ENCODE measurements around the gene SPRTN. TPM values are rescaled to one million over a fixed set of nuclear protein-coding genes. Genes with fewer than 3 reads are reported as not detected.

SPRTN gene, protein sequence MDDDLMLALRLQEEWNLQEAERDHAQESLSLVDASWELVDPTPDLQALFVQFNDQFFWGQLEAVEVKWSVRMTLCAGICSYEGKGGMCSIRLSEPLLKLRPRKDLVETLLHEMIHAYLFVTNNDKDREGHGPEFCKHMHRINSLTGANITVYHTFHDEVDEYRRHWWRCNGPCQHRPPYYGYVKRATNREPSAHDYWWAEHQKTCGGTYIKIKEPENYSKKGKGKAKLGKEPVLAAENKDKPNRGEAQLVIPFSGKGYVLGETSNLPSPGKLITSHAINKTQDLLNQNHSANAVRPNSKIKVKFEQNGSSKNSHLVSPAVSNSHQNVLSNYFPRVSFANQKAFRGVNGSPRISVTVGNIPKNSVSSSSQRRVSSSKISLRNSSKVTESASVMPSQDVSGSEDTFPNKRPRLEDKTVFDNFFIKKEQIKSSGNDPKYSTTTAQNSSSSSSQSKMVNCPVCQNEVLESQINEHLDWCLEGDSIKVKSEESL
- total RNA-seq, result 9.4 and 12.8 TPM in 2 replicates

DNA sequence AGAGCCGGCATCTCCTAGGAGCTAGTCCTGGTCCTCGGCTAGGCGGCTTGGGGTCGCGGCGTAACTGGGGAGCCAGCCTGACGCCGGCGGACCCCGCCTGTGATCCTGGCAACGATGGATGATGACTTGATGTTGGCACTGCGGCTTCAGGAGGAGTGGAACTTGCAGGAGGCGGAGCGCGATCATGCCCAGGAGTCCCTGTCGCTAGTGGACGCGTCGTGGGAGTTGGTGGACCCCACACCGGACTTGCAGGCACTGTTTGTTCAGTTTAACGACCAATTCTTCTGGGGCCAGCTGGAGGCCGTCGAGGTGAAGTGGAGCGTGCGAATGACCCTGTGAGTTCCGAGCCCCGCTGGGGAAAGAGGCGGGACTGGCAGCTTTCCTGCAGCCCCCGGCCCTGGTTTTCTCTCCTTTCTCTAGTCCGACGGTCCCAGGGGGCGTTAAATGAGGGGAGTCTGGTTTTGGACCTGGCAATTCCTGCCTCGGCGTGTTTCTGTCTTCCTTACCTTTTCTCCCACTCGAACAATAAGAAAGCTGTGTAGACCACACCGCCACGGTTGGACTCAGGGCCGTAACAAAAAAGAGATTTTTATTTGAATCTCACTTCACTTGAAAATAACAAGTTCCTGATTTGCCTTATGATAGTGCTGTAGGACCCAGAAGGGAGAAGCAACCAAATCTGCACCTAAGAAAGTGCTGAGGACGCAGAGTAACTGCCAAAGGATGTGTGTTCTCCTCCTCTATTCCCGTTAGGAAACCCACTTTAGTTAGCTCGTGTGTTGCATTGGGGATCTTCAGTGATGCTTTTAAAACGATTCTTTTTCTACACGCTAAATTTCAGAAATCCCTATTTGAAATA is at the start of gene SPRTN:
TSS of gene SPRTN (plus strand) at position 24 of the 859 bp plus-strand sequence. CDS start at position 115, 91 bp downstream.

DNA sequence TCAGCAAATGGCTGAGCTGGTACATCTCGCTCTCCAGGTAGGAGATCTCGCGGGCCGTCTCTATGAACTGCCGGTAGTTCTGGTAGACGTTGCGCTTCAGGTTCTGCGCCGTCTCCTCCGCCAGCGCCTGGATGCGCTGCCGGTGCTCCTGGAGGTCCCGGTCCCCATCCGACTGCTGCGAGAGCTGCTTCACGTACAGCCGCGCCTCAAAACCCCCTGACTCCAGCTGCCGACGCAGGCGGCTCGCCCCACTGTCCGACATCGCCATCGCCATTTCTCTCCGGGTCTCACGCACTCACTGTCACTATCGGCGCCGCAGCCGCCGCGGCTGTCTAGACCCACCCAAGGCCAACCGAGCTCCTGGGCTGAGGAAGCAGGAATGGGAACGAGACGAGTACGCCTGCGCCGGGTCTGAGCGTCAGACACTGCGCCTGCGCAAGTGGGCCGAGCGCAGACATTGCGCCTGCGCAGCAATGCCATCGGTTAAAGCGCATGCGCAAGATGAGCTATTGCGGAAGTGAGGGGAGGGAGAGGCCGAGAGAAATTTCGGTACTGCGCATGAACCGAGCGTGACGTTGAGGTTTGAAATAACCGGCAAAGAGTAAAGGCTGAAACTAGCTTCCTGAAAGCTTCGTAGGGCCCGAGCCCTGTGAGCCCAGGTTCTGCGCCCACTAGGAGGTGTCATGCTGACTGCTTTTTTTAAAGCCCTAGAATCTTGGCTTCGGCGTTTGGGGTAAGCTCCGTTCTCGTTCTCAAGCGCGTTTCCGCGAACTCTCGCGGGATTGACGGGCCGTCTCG is 422 bp upstream of the SPRTN start, which contains the start of gene EXOC8:
TSS of gene EXOC8 (minus strand) at position 381 of the 798 bp plus-strand sequence. CDS start at position 274, 107 bp downstream.

Other genes with a start within 250 kb of the SPRTN start
- gene TRIM67, start 176.2 kb upstream of the SPRTN start, total RNA-seq, result not detected in 2 replicates
- gene GNPAT, start 97.1 kb upstream of the SPRTN start, total RNA-seq, result 34.7 and 41.9 TPM in 2 replicates
- gene EXOC8, start 441 bp upstream of the SPRTN start, total RNA-seq, result 8.1 and 12.6 TPM in 2 replicates
- gene EGLN1, start 84.0 kb downstream of the SPRTN start, total RNA-seq, result 29.5 and 39.5 TPM in 2 replicates
- 22.6 and 27.4 TPM in 2 replicates for gene TSNAX, start 190.4 kb downstream of the SPRTN start, total RNA-seq